ENCODE data around the gene TACC3.

DNA sequence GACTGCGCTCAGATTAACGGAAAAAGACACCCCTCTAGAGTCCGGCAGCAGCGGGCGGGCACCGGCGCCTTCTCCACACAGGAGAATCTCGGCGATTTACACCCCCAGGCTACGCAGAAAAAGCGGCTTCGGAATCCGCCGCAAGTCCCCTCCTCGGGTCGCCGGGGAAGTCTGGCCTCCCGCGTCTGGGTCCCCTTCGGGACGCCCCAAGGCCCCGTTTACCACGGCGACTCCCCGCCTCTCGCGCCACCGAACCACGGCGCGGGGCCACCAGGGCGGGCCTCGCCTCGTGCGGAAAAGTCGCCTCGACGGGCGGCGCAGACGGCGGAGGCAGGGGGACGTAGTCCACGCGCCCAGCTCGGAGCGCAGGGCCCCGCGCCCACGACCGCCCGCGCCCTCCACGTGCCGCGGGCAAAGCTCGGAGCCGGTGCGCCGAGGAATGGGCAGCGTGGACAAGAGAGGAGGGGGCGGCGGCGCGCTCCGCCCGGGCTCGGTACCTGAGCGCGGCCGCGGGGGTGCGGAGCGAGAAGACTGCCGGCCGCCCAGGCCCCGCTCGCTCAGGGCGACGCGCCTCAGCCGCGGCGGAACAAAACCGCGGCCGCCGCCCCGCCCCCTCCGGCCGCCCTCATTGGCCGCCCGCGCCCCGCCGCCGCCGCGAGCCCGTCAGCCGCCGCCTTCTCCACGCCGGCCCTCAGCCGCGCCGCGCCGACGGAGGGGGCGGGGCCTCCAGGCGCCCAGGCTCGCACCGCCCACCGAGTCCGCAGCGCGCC lies 37.4 kb upstream of the TACC3 start, which contains the start of gene FAM53A:
- TF ChIP-seq, protein P1, sequence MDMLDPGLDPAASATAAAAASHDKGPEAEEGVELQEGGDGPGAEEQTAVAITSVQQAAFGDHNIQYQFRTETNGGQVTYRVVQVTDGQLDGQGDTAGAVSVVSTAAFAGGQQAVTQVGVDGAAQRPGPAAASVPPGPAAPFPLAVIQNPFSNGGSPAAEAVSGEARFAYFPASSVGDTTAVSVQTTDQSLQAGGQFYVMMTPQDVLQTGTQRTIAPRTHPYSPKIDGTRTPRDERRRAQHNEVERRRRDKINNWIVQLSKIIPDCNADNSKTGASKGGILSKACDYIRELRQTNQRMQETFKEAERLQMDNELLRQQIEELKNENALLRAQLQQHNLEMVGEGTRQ (IDR thresholded peaks at IDR 0.05; ENCODE audit: borderline replicate concordance, low read depth, low read length) = no peak
- no peak for TF ChIP-seq GATA2 (CRISPR knock-in tag; IDR thresholded peaks at IDR 0.05)
- TF ChIP-seq CHD2 (IDR thresholded peaks at IDR 0.05; ENCODE audit: low read length, partially characterized antibody) = no peak
- TF ChIP-seq, protein P2, sequence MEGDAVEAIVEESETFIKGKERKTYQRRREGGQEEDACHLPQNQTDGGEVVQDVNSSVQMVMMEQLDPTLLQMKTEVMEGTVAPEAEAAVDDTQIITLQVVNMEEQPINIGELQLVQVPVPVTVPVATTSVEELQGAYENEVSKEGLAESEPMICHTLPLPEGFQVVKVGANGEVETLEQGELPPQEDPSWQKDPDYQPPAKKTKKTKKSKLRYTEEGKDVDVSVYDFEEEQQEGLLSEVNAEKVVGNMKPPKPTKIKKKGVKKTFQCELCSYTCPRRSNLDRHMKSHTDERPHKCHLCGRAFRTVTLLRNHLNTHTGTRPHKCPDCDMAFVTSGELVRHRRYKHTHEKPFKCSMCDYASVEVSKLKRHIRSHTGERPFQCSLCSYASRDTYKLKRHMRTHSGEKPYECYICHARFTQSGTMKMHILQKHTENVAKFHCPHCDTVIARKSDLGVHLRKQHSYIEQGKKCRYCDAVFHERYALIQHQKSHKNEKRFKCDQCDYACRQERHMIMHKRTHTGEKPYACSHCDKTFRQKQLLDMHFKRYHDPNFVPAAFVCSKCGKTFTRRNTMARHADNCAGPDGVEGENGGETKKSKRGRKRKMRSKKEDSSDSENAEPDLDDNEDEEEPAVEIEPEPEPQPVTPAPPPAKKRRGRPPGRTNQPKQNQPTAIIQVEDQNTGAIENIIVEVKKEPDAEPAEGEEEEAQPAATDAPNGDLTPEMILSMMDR (IDR thresholded peaks at IDR 0.05) = no peak

Data from SK-N-SH (cell line).